ENCODE data around the gene NKX3-2. TPM values are rescaled to one million over a fixed set of nuclear protein-coding genes. Genes with fewer than 3 reads are reported as not detected.

The NKX3-2 gene
- total and polyA plus RNA-seq, 2 of the 8 experiments (the other 6 are each of a cell fraction or from before 2014, with no cell fraction given): 0.13 TPM; not detected in 1

DNA sequence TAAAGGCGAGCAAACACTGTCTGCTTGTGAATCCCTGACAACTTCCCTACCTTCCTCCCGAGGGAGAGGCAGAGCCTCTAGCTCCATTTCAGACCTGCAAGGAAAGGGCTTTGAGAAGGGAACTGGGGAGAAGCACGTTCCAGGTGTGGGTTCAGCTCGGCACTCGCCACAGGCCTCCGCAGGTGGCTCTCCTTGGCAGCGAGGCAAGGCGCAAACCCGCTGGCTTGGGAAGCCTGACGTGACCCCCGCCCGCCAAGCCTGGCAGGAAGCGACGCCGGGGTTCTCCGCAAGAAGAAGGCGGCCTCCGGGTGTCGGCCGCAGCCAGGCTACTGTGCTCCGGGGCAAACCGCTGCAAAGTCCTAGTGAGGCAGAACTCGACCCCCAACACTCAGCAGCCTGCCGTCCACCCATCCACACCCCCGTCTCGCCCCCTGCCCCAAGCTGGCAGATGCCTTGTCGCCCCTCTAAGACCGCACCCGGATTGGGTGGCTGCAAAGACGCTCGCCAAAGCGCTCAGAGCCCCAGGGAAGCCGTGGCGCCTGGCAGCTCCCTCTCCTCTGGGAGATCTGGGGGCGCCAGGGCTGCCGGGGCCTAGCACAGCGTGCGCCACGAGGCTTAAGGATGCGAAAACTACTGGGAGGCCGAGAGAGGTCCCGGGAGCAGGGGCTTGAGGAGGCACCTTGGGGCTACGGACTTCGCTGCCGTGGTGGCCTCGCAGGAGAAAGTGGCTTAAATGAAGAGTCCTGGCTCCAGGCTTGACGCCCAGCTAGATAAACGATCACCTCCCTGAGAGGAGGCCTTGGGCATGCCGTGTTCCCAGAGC, 21.8 kb downstream of the NKX3-2 start:
- Histone ChIP-seq H3K27me3 (replicated peaks in 1 of 4; ENCODE audit: control insufficient read depth in 3 of 4, extremely low read depth in 1 of 4, insufficient read depth in 3 of 4, low read length in 3 of 4) (peaks cover 63 to 72% (median 67%) of the 10 kb centered on the region in 4 experiments), H4K91ac (replicated peaks; ENCODE audit: insufficient read length, low read length) (no peak overlapping the region), H2AFZ (ENCODE audit: low read length) (peak overlapping the region; percentile 37), H3K79me2 (ENCODE audit: control insufficient read depth in 1 of 2, insufficient read depth in 2 of 2, low read length in 2 of 2) (no peaks in the 10 kb centered on the region), H4K20me1 (replicated peaks in 1 of 2; ENCODE audit: control insufficient read depth in 1 of 2, insufficient read depth in 2 of 2, low read length in 2 of 2) (peaks cover 7 to 9% of the 10 kb centered on the region in 2 experiments), H4K8ac (ENCODE audit: extremely low read depth, insufficient read depth, low read length) (peak overlapping the region; percentile 1), H3K4me3 (ENCODE audit: extremely low read depth in 1 of 4, insufficient read depth in 2 of 4, low read depth in 3 of 4, low read length in 4 of 4) (peak overlapping the region; percentile 9 to 56 (median 37); a peak in 7 of 8 replicates), H3K9me3 (ENCODE audit: insufficient read depth in 2 of 2, low read depth in 1 of 2, low read length in 1 of 2) (peaks cover 8 to 14% of the 10 kb centered on the region in 2 experiments), H3K79me1 (ENCODE audit: low read depth, low read length) (no peaks in the 10 kb centered on the region), H3K23me2 (ENCODE audit: low read depth, low read length) (peaks cover 4% of the 10 kb centered on the region; the same call in 1 of the 2 replicates), H3K9ac (replicated peaks in 1 of 4; ENCODE audit: extremely low read depth in 1 of 4, low read depth in 3 of 4, low read length in 3 of 4) (no peak overlapping the region), H2BK5ac (ENCODE audit: low read depth, low read length) (no peak overlapping the region; the same call in 1 of the 2 replicates), H3K56ac (replicated peaks; ENCODE audit: insufficient read length, low read depth, low read length) (no peak overlapping the region), H3K4ac (replicated peaks; ENCODE audit: insufficient read length, low read depth, low read length) (no peak overlapping the region), H3K14ac (ENCODE audit: insufficient read length) (no peak overlapping the region), H3K4me2 (ENCODE audit: insufficient read depth in 1 of 2, low read depth in 2 of 2, low read length in 2 of 2) (peak overlapping the region; percentile 69 to 76), H3K27ac (ENCODE audit: low read depth, low read length) (no peak overlapping the region), H2BK12ac (ENCODE audit: low read depth, low read length) (peak overlapping the region; percentile 88; the same call in 1 of the 2 replicates), H2BK120ac (replicated peaks; ENCODE audit: low read depth, low read length) (no peak overlapping the region), H3K23ac (ENCODE audit: insufficient read length) (no peak overlapping the region), H2AK5ac (ENCODE audit: low read depth, low read length) (no peak overlapping the region), H3K18ac (ENCODE audit: extremely low read depth, low read length) (peak overlapping the region; percentile 49; the same call in 1 of the 2 replicates), H3K4me1 (replicated peaks in 1 of 4; ENCODE audit: control insufficient read depth in 3 of 4, insufficient read depth in 4 of 4, low read length in 3 of 4) (peaks cover 4 to 19% (median 14%) of the 10 kb centered on the region in 4 experiments), H3K36me3 (ENCODE audit: control insufficient read depth in 2 of 4, insufficient read depth in 4 of 4, low read length in 3 of 4) (peaks cover 0 to 9% (median 2%) of the 10 kb centered on the region in 4 experiments; a peak in 2 of 8 replicates), H2BK20ac (ENCODE audit: low read length) (no peak overlapping the region), H4K5ac (ENCODE audit: insufficient read length, low read depth, low read length) (no peak overlapping the region), H2BK15ac (ENCODE audit: low read length) (no peak overlapping the region; the same call in 1 of the 2 replicates)
- DNase-seq (ENCODE audit: low read depth in 1 of 2, low spot score in 2 of 2) (peak in 1 of 2 experiments; percentile 82), FAIRE-seq (no peak)
- ChIA-PET POLR2A (ENCODE audit: partially characterized antibody) (interaction anchor here (0.8 to 3.1 kb wide), 4 partner anchors 10 to 39 kb away, joined by 3 to 11 read pairs (median 6); partner anchors contain the start of gene NKX3-2), CTCF (ENCODE audit: partially characterized antibody) (interaction anchor here (0.5 to 13.6 kb wide), 14 partner anchors 9 to 1058 kb away, joined by 3 to 132 read pairs (median 5); partner anchors contain the start of genes NKX3-2 and RAB28)
- 2% methylated on average over 45 of the region's 49 CpGs; no CpG with 5 or more reads in 1 of the 2 experiments for WGBS, 2 experiments (ENCODE audit: extremely low coverage in 1 of 2, insufficient coverage in 1 of 2, insufficient read length in 1 of 2, insufficient replicate concordance in 2 of 2, low coverage in 1 of 2, low lambda C conversion rate in 2 of 2, missing lambda C conversion rate in 1 of 2)
- TF ChIP-seq RXRA (IDR thresholded peaks at IDR 0.05; ENCODE audit: insufficient read depth, low read depth, low read length) (no peak), ZNF274 (IDR thresholded peaks at IDR 0.05; ENCODE audit: borderline replicate concordance, extremely low read depth, low read length) (no peak), SP1 (IDR thresholded peaks at IDR 0.05; ENCODE audit: low read depth, low read length) (no peak), RNF2 (IDR thresholded peaks at IDR 0.05; ENCODE audit: borderline replicate concordance, low read depth, low read length, missing control alignments, poor library complexity, severe bottlenecking) (peak; percentile 61), YY1 (IDR thresholded peaks at IDR 0.05; ENCODE audit: low read depth, low read length) (no peak), SIX5 (IDR thresholded peaks at IDR 0.05; ENCODE audit: low read depth, low read length) (no peak), JUN (IDR thresholded peaks at IDR 0.05; ENCODE audit: low read depth, low read length) (no peak), CHD1 (IDR thresholded peaks at IDR 0.05; ENCODE audit: low read depth, low read length) (no peak), PHF8 (conservative IDR thresholded peaks at IDR 0.05; ENCODE audit: low read depth, low read length) (no peak), KDM4A (IDR thresholded peaks at IDR 0.05; ENCODE audit: low read depth, low read length, severe bottlenecking) (peak; percentile 44)
- TF ChIP-seq, protein P1, sequence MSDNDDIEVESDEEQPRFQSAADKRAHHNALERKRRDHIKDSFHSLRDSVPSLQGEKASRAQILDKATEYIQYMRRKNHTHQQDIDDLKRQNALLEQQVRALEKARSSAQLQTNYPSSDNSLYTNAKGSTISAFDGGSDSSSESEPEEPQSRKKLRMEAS (IDR thresholded peaks at IDR 0.05): peak; percentile 66; the same call in 1 of the 2 replicates

Data from H1 (cell line).